NCI-H82 (cell line): Measurements from ENCODE around the gene SGCD.
A peak's percentile ranks its signal among the peaks of the same experiment; 100 is the strongest.

Experiments
- DNase-seq: peaks from one replicate; lab custom pipeline; 2025; lab: John Stamatoyannopoulos, UW

SGCD gene

GRCh38 chr5:156361436-156362109 is 34.6 kb downstream of the SGCD start:
- no peak for DNase-seq

GRCh38 chr5:156363861-156364260 is 36.9 kb downstream of the SGCD start:
- DNase-seq, result no peak

GRCh38 chr5:156366521-156366920 is 39.6 kb downstream of the SGCD start:
- no peak for DNase-seq

DNA sequence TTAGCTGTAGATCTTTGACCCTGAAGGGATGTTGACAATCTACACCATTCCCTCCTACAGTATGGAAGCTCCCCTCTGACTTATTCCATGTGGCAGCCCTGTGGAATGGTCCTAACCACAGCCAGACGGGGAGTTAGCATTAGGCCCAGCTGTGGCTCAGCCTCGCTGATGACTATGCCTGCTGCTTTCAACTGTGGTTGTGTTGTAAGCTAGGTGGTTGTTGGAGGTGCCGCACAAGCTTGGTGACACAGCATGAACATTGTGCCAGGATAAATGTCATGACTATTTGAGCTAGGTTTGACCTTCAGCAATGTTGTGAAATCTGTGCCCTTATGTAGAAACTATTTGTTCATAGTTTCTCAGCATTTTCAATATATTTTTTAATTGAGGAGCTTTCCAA is 40.6 kb downstream of the SGCD start:
- peak; percentile 2 for DNase-seq

GRCh38 chr5:156375895-156376495 is 49.0 kb downstream of the SGCD start:
- peak; percentile 7 for DNase-seq

- DNase-seq, result no peak
Observed at GRCh38 chr5:156376751-156377150, 49.8 kb downstream of the SGCD start.

GRCh38 chr5:156378159-156378558 is 51.2 kb downstream of the SGCD start:
- DNase-seq, result no peak

DNA sequence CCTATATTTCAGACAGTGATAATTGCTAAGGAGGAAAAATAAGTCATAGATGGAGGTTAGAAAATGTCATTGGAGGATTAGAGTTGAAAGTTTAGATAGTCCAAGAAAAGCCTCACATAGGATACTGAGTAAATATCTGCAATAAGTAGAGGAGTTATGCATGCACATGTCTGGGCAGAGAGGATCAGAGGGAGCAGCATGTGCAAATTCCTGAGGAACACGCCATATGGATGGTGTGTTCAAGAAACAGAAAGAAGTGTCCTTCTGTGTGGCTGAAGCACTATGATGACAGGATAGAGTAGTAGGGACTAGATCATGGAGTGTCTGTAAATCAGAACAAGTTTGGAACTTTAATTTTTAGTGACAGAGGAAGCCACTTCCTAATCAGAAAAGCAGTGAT is 52.2 kb downstream of the SGCD start:
- peak; percentile 44 for DNase-seq

- no peak for DNase-seq
Observed at GRCh38 chr5:156380848-156381247, 53.9 kb downstream of the SGCD start.

- DNase-seq, result no peak
Observed at GRCh38 chr5:156383510-156384265, 56.7 kb downstream of the SGCD start.

- no peak for DNase-seq
Observed at GRCh38 chr5:156385416-156385815, 58.5 kb downstream of the SGCD start.

- DNase-seq, result no peak
Observed at GRCh38 chr5:156386976-156387375, 60.0 kb downstream of the SGCD start.

- no peak for DNase-seq
Observed at GRCh38 chr5:156387391-156387790, 60.4 kb downstream of the SGCD start.

GRCh38 chr5:156388233-156388632 is 61.3 kb downstream of the SGCD start:
- no peak for DNase-seq

GRCh38 chr5:156391139-156391538 is 64.2 kb downstream of the SGCD start:
- DNase-seq, result no peak

DNA sequence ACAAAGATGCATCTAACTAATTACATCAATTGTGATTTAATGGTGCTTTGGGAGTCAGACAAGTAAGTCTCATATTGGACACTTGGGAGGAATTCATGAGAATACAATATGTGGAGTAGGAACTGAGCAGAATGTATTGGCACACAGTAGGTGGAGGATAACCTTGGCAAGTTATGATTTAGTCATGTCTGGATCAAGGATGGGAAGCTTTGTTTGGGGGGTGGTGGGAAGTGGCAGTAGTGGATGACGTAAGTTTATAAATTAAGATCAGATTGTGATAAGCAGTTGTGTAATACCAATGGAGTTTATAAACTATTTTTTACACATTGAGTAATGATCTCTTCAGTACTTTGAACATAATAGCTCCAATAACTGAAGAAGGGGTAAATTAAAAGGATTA is 67.0 kb downstream of the SGCD start:
- no peak for DNase-seq

- no peak for DNase-seq
Observed at GRCh38 chr5:156394642-156395305, 67.8 kb downstream of the SGCD start.

DNA sequence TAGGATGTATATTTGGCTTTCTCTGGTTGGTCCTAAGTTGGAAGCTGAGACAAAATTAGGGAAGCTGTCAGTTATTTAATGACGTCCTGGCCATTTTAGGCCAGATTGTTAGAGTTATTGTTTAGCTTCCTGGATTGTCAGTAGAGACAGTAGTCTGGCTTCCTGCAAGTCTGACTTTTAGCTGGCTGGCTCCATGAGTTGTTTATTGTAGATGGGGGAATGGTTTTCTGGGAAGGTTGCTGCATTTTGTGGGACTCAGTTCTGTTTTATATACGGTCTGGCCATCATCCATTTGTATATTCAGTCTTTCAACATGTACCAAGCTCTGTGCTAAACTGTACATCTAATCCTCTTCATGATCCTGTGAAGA is 68.3 kb downstream of the SGCD start:
- DNase-seq, result no peak

GRCh38 chr5:156396063-156396829 is 69.3 kb downstream of the SGCD start:
- DNase-seq, result no peak

GRCh38 chr5:156396830-156397081 is 69.8 kb downstream of the SGCD start:
- no peak for DNase-seq

DNA sequence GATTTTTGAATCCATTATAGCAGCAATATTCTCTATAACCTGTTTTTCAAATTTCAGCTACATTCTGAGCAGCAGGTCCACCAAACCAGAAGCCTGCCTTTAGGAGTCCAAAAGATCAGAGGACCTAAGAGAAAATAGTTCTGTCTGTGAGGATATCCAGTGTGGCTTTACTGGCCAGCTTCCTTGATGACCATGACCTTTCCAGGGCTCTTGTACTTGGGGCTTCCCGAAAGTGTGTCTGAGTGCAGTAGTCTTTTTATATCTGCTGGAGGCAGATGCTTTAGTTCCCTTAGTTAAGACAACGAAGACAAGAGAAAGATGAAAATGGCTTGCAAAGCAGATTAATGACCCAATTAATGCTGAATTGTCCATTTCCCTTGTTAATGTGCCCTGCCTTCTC is 72.4 kb downstream of the SGCD start:
- no peak for DNase-seq

- no peak for DNase-seq
Observed at GRCh38 chr5:156400231-156400986, 73.4 kb downstream of the SGCD start.
